HG03342 (cell line): ENCODE results near the gene IL1B.
"Not testable (repeated sequence)": the region's sequence is repeated elsewhere in the genome, so short reads cannot be mapped to it uniquely, and the experiment has no call there.

Experiments
- ATAC-seq: cut with Tn5 transposase; IDR thresholded peaks from one replicate; pipeline ENCODE4 v1.9.1; 2021; ENCODE audit warnings: mild to moderate bottlenecking, moderate library complexity; ENCODE audit not compliant: unreplicated experiment

Gene IL1B

GRCh38 chr2:112859406-112860183 lies 23.0 kb upstream of the IL1B start:
- ATAC-seq: not testable (repeated sequence)

GRCh38 chr2:112850588-112850987 lies 14.0 kb upstream of the IL1B start:
- no peak for ATAC-seq

- no peak for ATAC-seq
These were observed 13.4 kb upstream of the IL1B start for GRCh38 chr2:112849956-112850355.

- ATAC-seq: no peak
These were observed 12.3 kb upstream of the IL1B start for GRCh38 chr2:112848833-112849232.

GRCh38 chr2:112846031-112846430 lies 9.5 kb upstream of the IL1B start:
- ATAC-seq: no peak

- ATAC-seq: no peak
These were observed 7.3 kb upstream of the IL1B start for GRCh38 chr2:112843836-112844235.

GRCh38 chr2:112843288-112843687 lies 6.7 kb upstream of the IL1B start:
- no peak for ATAC-seq

- ATAC-seq: no peak
These were observed 4.9 kb upstream of the IL1B start for GRCh38 chr2:112841295-112842044.

- ATAC-seq: no peak
These were observed 3.5 kb upstream of the IL1B start for GRCh38 chr2:112840068-112840445.

GRCh38 chr2:112839407-112840067 lies 3.0 kb upstream of the IL1B start:
- ATAC-seq: no peak

- ATAC-seq: no peak
These were observed 417 bp downstream of the IL1B start for GRCh38 chr2:112836163-112836560.

GRCh38 chr2:112835536-112836162 lies 930 bp downstream of the IL1B start:
- no peak for ATAC-seq

GRCh38 chr2:112835061-112835501 lies 1.5 kb downstream of the IL1B start:
- ATAC-seq: no peak

GRCh38 chr2:112834396-112835037 lies 2.1 kb downstream of the IL1B start:
- ATAC-seq: no peak

- no peak for ATAC-seq
These were observed 2.6 kb downstream of the IL1B start for GRCh38 chr2:112833976-112834375.

- ATAC-seq: not testable (repeated sequence)
These were observed 3.0 kb downstream of the IL1B start for GRCh38 chr2:112833639-112833931.

GRCh38 chr2:112832841-112833638 lies 3.5 kb downstream of the IL1B start:
- no peak for ATAC-seq

- ATAC-seq: no peak
These were observed 4.4 kb downstream of the IL1B start for GRCh38 chr2:112831946-112832840.

GRCh38 chr2:112831513-112831845 lies 5.1 kb downstream of the IL1B start:
- ATAC-seq: no peak
